GM23248 (cell line): ENCODE results near the gene RTN4.

Experiments
- EZH2 ChIP-seq: fragments of 200-600 bp; sonication (generic); IDR thresholded peaks from 2 replicates; pipeline ENCODE4 v1.6.1; 2018; ENCODE audit warnings: antibody characterized with exemption, mild to moderate bottlenecking; ENCODE audit not compliant: insufficient read depth, poor library complexity, severe bottlenecking
- EZH2phosphoT487 ChIP-seq: fragments of 200-600 bp; sonication (generic); IDR thresholded peaks from 2 replicates; pipeline ENCODE4 v1.6.1; 2018; ENCODE audit warnings: antibody characterized with exemption, moderate library complexity, mild to moderate bottlenecking, low read depth; ENCODE audit not compliant: insufficient read depth

DNA sequence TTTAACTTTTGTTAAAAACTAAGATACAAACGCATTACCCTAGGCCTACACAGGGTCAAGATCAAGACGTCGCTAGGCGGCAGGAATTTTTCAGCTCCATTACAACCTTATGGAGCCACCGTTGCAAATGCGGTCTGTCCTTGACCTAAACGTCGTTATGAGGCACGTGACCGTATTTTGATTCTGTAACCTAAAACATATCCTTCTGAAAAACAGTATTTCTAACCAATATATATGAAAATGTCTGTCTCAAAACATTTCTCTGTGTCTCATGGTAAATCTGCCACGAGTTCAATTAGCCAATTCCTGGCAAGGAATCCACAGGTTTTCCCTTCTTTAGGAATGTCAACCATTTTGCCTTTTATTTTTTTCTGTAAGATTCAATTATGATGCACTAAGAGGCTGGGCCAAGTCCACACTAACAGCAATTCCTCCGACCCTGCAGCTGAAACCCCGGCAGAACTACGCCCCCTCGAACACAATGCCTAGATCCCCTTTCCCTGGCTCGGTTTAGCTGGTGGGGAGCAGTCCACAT, 1.7 kb downstream of the RTN4 start:
- TF ChIP-seq EZH2 (no peak), EZH2phosphoT487 (no peak)
